ENCODE results near the gene ABLIM2.

DNA sequence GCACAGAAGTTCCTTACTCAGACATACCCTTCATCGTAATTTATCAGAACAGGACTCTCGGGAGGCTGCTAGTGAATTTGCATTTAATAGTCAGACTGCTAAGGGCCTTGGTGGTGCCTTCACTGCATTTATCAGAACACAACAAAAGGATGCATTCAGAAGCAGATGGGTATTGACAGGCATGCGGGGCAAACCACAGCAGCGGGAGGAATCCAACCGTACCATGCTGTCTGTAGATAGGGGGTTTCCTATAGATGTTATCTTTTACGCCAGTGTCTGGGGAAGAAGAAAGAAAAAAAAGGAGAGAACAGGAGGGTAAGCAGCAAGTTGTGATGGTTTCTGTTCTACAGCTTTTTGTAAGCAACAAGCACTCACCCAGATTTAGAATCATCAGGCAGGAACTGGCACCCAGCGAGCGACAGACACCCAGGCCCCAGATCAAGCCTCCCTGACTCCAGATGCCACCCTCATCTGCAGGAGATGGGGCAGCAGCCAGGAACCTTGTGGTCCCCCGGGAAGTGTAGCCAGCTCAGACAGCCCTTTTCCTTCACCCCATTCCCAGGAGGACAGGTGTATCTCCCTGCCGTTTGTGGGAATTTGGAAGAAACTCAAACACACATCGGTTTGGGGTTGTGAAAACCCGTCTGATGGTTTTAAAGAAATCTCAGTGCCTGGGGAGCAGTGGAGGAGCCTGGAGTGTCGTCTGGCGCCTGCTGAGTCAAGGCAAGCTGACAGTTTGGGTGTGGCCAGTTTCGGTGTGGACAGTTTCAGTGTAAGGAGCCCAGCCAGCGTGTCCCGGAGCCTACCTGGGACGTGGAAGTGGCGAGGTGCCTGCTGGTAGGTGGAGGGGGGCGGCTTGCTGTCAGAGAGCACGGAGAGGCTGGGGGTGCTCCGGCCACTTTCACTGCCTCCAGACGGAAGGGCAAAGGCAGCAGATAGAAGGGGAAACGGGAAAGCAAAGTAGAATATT lies 138.9 kb downstream of the ABLIM2 start:
- TF ChIP-seq, protein P1, sequence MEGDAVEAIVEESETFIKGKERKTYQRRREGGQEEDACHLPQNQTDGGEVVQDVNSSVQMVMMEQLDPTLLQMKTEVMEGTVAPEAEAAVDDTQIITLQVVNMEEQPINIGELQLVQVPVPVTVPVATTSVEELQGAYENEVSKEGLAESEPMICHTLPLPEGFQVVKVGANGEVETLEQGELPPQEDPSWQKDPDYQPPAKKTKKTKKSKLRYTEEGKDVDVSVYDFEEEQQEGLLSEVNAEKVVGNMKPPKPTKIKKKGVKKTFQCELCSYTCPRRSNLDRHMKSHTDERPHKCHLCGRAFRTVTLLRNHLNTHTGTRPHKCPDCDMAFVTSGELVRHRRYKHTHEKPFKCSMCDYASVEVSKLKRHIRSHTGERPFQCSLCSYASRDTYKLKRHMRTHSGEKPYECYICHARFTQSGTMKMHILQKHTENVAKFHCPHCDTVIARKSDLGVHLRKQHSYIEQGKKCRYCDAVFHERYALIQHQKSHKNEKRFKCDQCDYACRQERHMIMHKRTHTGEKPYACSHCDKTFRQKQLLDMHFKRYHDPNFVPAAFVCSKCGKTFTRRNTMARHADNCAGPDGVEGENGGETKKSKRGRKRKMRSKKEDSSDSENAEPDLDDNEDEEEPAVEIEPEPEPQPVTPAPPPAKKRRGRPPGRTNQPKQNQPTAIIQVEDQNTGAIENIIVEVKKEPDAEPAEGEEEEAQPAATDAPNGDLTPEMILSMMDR (conservative IDR thresholded peaks at IDR 0.05; ENCODE audit: low read depth, low read length), result no peak
- no peak for TF ChIP-seq EZH2 (IDR thresholded peaks at IDR 0.05; ENCODE audit: borderline replicate concordance, low read depth, low read length, poor library complexity, severe bottlenecking)
